Right atrium auricular region (tissue), 2 donors: ENCODE data around the gene SIL1. TPM values are rescaled to one million over a fixed set of nuclear protein-coding genes. Genes with fewer than 3 reads are reported as not detected.
A peak's percentile ranks its signal among the peaks of the same experiment; 100 is the strongest.

Experiments
- DNase-seq: peaks from one replicate; pipeline ENCODE4 v3.0.0-alpha.2; 2019; ENCODE audit warnings: low spot score
- H3K27ac ChIP-seq, 2 donors: fragments of 200-600 bp; sonication (generic); 1 replicate in 1 of 2; 2 replicates in 1 of 2; pipeline ENCODE4 v1.5.1; 2016 to 2019
- H3K27me3 ChIP-seq, 2 donors: fragments of 200-600 bp; sonication (generic); one replicate each; pipeline versions ENCODE4 v1.5.1 to v1.6.0; 2017 to 2019
- H3K36me3 ChIP-seq: fragments of 200-600 bp; sonication (generic); one replicate; pipeline ENCODE4 v1.5.1; 2016
- H3K4me1 ChIP-seq, 2 donors: fragments of 200-600 bp; sonication (generic); one replicate each; pipeline versions ENCODE4 v1.5.1 to v1.6.0; 2017 to 2019
- H3K4me3 ChIP-seq, 2 donors: fragments of 200-600 bp; sonication (generic); 1 replicate in 1 of 2; 2 replicates in 1 of 2; pipeline ENCODE4 v1.5.1; 2017 to 2019; ENCODE audit warnings: mild to moderate bottlenecking in 1 of 2, moderate library complexity in 1 of 2
- H3K9me3 ChIP-seq, 2 donors: fragments of 200-600 bp; sonication (generic); one replicate each; pipeline ENCODE4 v1.5.1; 2019
- CTCF ChIP-seq, 2 donors: fragments of 200-600 bp; sonication (generic); IDR thresholded peaks; one replicate each; pipeline ENCODE4 v1.5.1; 2019; ENCODE audit warnings: antibody characterized with exemption in 2 of 2
- total RNA-seq, 2 donors: library from RNA; depleted of rRNA; stranded (reverse); fragments of >200 nt; gene quantifications; one replicate each; pipeline ENCODE4 v1.1.0, GENCODE V29; 2016

The SIL1 gene
- total RNA-seq, 2 donors from 2014 or later = 32.7 to 41.3 TPM

GRCh38 chr5:139130214-139130613 lies 68.0 kb downstream of the SIL1 start:
- no peaks in the 10 kb centered on the region for H3K36me3 ChIP-seq
- H3K27me3 ChIP-seq = no peaks in the 10 kb centered on the region
- peak overlapping the region; percentile 82 to 93 for H3K27ac ChIP-seq
- no peak for DNase-seq
- no peak overlapping the region for H3K4me3 ChIP-seq
- TF ChIP-seq CTCF (IDR thresholded peaks at IDR 0.05) = no peak
- H3K4me1 ChIP-seq = peaks cover 0 to 58% of the 10 kb centered on the region in 2 donors
- no peaks in the 10 kb centered on the region for H3K9me3 ChIP-seq

GRCh38 chr5:139126711-139127111 lies 71.5 kb downstream of the SIL1 start:
- H3K27me3 ChIP-seq = no peaks in the 10 kb centered on the region
- TF ChIP-seq CTCF (IDR thresholded peaks at IDR 0.05) = no peak
- peaks cover 0 to 43% of the 10 kb centered on the region in 2 donors for H3K4me1 ChIP-seq
- no peak for DNase-seq
- H3K36me3 ChIP-seq = no peaks in the 10 kb centered on the region
- H3K27ac ChIP-seq = peak overlapping the region; percentile 74 to 83
- no peak overlapping the region for H3K4me3 ChIP-seq
- no peaks in the 10 kb centered on the region for H3K9me3 ChIP-seq

- TF ChIP-seq CTCF (IDR thresholded peaks at IDR 0.05) = no peak
- Histone ChIP-seq H3K27me3 (no peaks in the 10 kb centered on the region), H3K4me3 (no peak overlapping the region), H3K27ac (peak overlapping the region; percentile 74 to 83), H3K36me3 (peaks cover under 1% of the 10 kb centered on the region), H3K4me1 (peaks cover 0 to 36% of the 10 kb centered on the region in 2 donors), H3K9me3 (no peaks in the 10 kb centered on the region)
- no peak for DNase-seq
Measured at GRCh38 chr5:139125991-139126390, 72.2 kb downstream of the SIL1 start.

GRCh38 chr5:139124774-139125520 lies 73.2 kb downstream of the SIL1 start:
- H3K36me3 ChIP-seq = peaks cover 10% of the 10 kb centered on the region
- no peaks in the 10 kb centered on the region for H3K9me3 ChIP-seq
- peaks cover 0 to 38% of the 10 kb centered on the region in 2 donors for H3K4me1 ChIP-seq
- no peak for DNase-seq
- H3K27me3 ChIP-seq = no peaks in the 10 kb centered on the region
- no peak for TF ChIP-seq CTCF (IDR thresholded peaks at IDR 0.05)
- H3K27ac ChIP-seq = peak overlapping the region; percentile 74 to 83
- no peak overlapping the region for H3K4me3 ChIP-seq

- TF ChIP-seq CTCF (IDR thresholded peaks at IDR 0.05) = no peak
- no peak for DNase-seq
- Histone ChIP-seq H3K27ac (no peak overlapping the region), H3K4me1 (peaks cover 0 to 28% of the 10 kb centered on the region in 2 donors), H3K9me3 (no peaks in the 10 kb centered on the region), H3K36me3 (peaks cover 19% of the 10 kb centered on the region), H3K4me3 (no peak overlapping the region), H3K27me3 (no peaks in the 10 kb centered on the region)
Measured at GRCh38 chr5:139121120-139121519, 77.0 kb downstream of the SIL1 start.

GRCh38 chr5:139120521-139120920 lies 77.6 kb downstream of the SIL1 start:
- H3K4me3 ChIP-seq = no peak overlapping the region
- H3K36me3 ChIP-seq = peaks cover 19% of the 10 kb centered on the region
- DNase-seq = no peak

More at GRCh38 chr5:139120521-139120920, 77.6 kb downstream of the SIL1 start:
- Histone ChIP-seq H3K9me3 (no peaks in the 10 kb centered on the region), H3K27ac (no peak overlapping the region), H3K4me1 (peaks cover 0 to 25% of the 10 kb centered on the region in 2 donors), H3K27me3 (no peaks in the 10 kb centered on the region)
- no peak for TF ChIP-seq CTCF (IDR thresholded peaks at IDR 0.05)
